Fibroblast of villous mesenchyme (primary cell): ENCODE measurements around the gene UBE2E3. TPM values are rescaled to one million over a fixed set of nuclear protein-coding genes. Genes with fewer than 3 reads are reported as not detected.

Source experiments
- DNase-seq: peaks from one replicate; pipeline ENCODE4 v3.0.0-alpha.2; 2010; ENCODE audit warnings: low read depth
- H3K4me3 ChIP-seq: 2 replicates; pipeline ENCODE4 v1.5.1; 2011; ENCODE audit warnings: low read depth, mild to moderate bottlenecking, low read length
- CTCF ChIP-seq: IDR thresholded peaks from 2 replicates; pipeline ENCODE4 v1.5.1; 2012; ENCODE audit warnings: low read depth, mild to moderate bottlenecking, low read length; ENCODE audit not compliant: insufficient read depth
- total RNA-seq: library from RNA; depleted of rRNA; stranded (reverse); fragments of >200 nt; gene quantifications from 2 replicates; pipeline ENCODE4 v1.2.3, GENCODE V29; 2012

Gene UBE2E3
- total RNA-seq, 1 donor: 66.9 TPM

DNA sequence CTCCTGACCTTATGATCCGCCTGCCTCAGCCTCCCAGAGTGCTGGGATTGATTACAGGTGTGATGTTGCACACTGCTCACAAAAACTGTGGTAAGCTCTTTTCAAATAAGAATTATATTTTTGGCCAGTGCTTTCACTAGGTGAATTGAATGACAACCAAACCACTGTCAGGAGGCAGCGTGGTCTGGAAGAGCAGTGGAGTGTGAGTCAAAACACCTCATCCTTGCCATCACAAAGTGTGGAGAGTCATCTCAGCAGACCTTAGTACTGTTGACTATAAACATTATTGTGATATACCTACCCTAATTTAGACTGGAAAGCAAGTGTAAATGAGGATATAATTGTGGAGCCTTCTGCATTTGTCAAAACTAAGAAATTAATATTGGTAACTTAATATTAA is 61.3 kb downstream of the UBE2E3 start:
- DNase-seq: no peak
- TF ChIP-seq CTCF: no peak
- H3K4me3 ChIP-seq: no peak overlapping the region

GRCh38 chr2:181042706-181043105 is 62.3 kb downstream of the UBE2E3 start:
- no peak overlapping the region for H3K4me3 ChIP-seq
- DNase-seq: no peak
- no peak for TF ChIP-seq CTCF

DNA sequence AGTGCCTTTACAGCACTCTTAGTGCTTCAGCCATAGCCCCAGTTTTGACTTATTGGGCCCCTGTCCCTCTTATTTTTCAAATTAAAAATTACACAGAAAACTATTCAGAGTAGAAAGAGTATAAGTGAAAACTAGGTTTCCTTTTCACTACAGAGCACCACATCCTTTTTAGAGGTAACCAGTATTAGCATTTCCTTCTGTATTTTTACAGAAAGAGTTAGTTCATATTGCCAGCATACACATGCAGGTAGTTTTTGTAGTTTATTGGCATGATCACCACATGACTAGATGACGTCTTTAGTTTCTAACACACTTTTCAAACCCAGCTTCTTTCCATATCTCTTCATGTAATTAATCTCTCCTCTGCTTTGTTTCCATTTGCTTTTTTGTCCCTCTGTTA is 66.4 kb downstream of the UBE2E3 start:
- TF ChIP-seq CTCF: no peak
- no peak for DNase-seq
- H3K4me3 ChIP-seq: no peak overlapping the region

DNA sequence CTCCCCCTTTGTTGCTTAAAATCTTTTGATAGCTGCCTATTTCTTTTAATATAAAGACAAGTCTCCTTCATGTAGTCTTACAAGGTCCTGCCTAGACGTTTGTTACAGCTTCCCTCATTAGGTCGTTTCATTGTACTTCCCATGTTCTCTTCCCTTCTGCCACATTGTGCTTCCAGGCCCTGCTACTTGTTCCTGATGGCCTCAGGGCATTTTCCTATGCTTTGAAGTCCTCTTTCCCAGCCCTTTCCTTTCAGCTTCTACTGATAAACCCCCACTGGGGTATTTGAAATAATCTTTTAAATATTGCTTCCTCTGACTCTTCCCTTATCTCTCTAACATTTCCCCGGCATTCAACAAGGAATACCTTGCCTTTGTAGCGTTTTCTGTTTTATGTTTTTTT is 67.4 kb downstream of the UBE2E3 start:
- no peak for TF ChIP-seq CTCF
- no peak overlapping the region for H3K4me3 ChIP-seq
- DNase-seq: no peak

DNA sequence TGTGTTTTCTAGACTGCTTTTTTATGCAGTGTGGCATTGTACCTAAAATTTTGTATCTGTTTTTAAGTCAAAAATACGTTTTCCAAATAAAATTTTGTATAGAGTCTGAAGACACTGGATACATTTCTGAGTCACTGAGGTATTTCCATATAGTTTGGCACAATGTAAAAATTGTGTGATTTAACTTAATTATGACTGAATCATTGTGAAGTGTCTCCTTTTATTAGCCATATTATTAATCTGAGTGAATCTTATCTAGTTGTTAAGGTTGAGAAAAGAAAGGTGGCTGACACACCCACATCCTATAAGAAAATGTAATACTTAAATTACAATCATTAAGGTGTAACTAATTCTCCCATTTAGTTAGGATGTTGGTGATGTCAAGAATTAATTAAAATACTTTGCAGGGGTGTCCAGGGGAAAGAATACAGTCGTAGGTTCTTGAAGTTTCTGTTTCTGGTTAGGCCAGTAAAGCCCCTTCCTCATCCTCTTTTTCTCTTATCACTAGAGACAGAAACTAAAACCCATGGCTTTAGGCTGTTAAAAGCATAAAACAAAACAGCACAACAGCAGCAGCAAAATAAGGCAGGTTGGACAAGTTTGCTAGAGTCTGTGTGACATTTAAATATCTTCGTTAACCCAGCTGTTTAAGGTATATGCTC is 71.6 kb downstream of the UBE2E3 start:
- TF ChIP-seq CTCF: no peak
- H3K4me3 ChIP-seq: no peak overlapping the region
- no peak for DNase-seq

GRCh38 chr2:181052523-181052891 is 72.1 kb downstream of the UBE2E3 start:
- TF ChIP-seq CTCF: no peak
- no peak overlapping the region for H3K4me3 ChIP-seq
- DNase-seq: no peak

- TF ChIP-seq CTCF: no peak
Measured at GRCh38 chr2:181054256-181054655, 73.9 kb downstream of the UBE2E3 start.

More at GRCh38 chr2:181054256-181054655, 73.9 kb downstream of the UBE2E3 start:
- DNase-seq: no peak
- no peak overlapping the region for H3K4me3 ChIP-seq
